HG03060 (cell line): Measurements from ENCODE around the gene NAP1L5.

Experiments used
- ATAC-seq: cut with Tn5 transposase; IDR thresholded peaks from one replicate; pipeline ENCODE4 v1.9.1; 2021; ENCODE audit warnings: low read depth, moderate number of reproducible peaks; ENCODE audit not compliant: unreplicated experiment

The NAP1L5 gene

GRCh38 chr4:88722828-88723227 is 25.2 kb upstream of the NAP1L5 start:
- ATAC-seq = no peak

GRCh38 chr4:88722276-88722780 is 24.7 kb upstream of the NAP1L5 start:
- no peak for ATAC-seq

- no peak for ATAC-seq
Measured at GRCh38 chr4:88720451-88721428, 23.1 kb upstream of the NAP1L5 start.

GRCh38 chr4:88719381-88719780 is 21.8 kb upstream of the NAP1L5 start:
- ATAC-seq = no peak

GRCh38 chr4:88718098-88718497 is 20.5 kb upstream of the NAP1L5 start:
- no peak for ATAC-seq

- ATAC-seq = no peak
Measured at GRCh38 chr4:88713782-88714181, 16.2 kb upstream of the NAP1L5 start.

- no peak for ATAC-seq
Measured at GRCh38 chr4:88709989-88710388, 12.4 kb upstream of the NAP1L5 start.

GRCh38 chr4:88706574-88706973 is 8.9 kb upstream of the NAP1L5 start:
- no peak for ATAC-seq

GRCh38 chr4:88705805-88706492 is 8.3 kb upstream of the NAP1L5 start:
- ATAC-seq = no peak

- no peak for ATAC-seq
Measured at GRCh38 chr4:88705223-88705622, 7.6 kb upstream of the NAP1L5 start.

- ATAC-seq = no peak
Measured at GRCh38 chr4:88702782-88703181, 5.2 kb upstream of the NAP1L5 start.

- ATAC-seq = no peak
Measured at GRCh38 chr4:88698519-88698918, 890 bp upstream of the NAP1L5 start.

- ATAC-seq = no peak
Measured at GRCh38 chr4:88697141-88697540, 488 bp downstream of the NAP1L5 start.

- ATAC-seq = no peak
Measured at GRCh38 chr4:88696630-88697029, 999 bp downstream of the NAP1L5 start.

- no peak for ATAC-seq
Measured at GRCh38 chr4:88693792-88694191, 3.8 kb downstream of the NAP1L5 start.

- ATAC-seq = no peak
Measured at GRCh38 chr4:88690355-88690754, 7.3 kb downstream of the NAP1L5 start.

GRCh38 chr4:88681209-88681608 is 16.4 kb downstream of the NAP1L5 start:
- no peak for ATAC-seq

GRCh38 chr4:88675543-88675942 is 22.1 kb downstream of the NAP1L5 start:
- no peak for ATAC-seq

GRCh38 chr4:88674979-88675378 is 22.6 kb downstream of the NAP1L5 start:
- ATAC-seq = no peak

- no peak for ATAC-seq
Measured at GRCh38 chr4:88674565-88674964, 23.1 kb downstream of the NAP1L5 start.

- no peak for ATAC-seq
Measured at GRCh38 chr4:88673886-88674285, 23.7 kb downstream of the NAP1L5 start.
